SW 1271 (cell line): ENCODE results near the gene OR5H2.
"Not testable (repeated sequence)": the region's sequence is repeated elsewhere in the genome, so short reads cannot be mapped to it uniquely, and the experiment has no call there.

Experiments used
- DNase-seq, 2 experiments: peaks; one replicate each; lab custom pipeline; 2025; lab: John Stamatoyannopoulos, UW

OR5H2 gene

GRCh38 chr3:98282205-98282604 lies at the start of gene OR5H2:
Gene OR5H2, plus strand, starts transcription at chr3:98282505. Its CDS starts 398 bp downstream, at chr3:98282903.
- no peak for DNase-seq

GRCh38 chr3:98233468-98233867 lies 48.8 kb upstream of the OR5H2 start:
- no peak for DNase-seq

DNA sequence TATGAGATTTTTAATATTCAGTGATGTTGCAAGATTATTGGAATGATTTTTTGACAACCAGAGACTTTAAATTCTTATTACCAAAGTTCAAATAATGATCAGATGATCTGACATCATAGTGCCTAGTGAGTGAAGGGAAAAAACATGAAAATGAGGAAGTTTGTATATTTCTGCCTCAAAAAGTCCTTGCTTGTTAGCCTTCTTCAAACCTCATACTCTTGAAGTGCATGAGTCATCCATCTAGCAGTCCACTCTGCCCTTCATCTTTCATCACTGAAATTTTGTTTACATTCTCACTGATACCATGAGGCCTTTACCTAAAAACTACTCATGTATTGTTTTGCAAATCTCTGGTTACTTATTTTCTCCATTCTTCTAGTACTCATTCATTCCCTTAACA lies 42.2 kb upstream of the OR5H2 start:
- no peak for DNase-seq

DNA sequence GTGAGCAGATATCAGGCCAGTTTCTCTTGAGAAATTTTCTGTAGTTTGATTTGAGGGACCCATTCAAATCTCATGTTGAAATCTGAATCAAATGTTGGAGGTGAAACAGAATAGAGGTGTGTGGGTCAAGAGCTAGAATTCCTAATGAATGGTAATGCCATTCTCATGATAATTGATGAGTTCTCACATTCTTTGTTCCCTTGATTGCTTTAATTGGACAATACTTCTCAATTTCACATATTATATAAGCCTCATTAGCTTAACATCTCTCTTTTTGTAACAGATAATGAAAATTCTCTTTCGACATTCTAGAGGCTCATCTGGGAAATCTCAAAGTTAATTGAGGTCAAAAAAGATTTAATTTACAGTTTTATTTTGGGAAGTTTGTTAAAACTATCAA lies 40.1 kb upstream of the OR5H2 start:
- no peak for DNase-seq

- DNase-seq: no peak
Measured at GRCh38 chr3:98243843-98244242, 38.5 kb upstream of the OR5H2 start.

- DNase-seq: no peak
Measured at GRCh38 chr3:98246142-98246541, 36.2 kb upstream of the OR5H2 start.

DNA sequence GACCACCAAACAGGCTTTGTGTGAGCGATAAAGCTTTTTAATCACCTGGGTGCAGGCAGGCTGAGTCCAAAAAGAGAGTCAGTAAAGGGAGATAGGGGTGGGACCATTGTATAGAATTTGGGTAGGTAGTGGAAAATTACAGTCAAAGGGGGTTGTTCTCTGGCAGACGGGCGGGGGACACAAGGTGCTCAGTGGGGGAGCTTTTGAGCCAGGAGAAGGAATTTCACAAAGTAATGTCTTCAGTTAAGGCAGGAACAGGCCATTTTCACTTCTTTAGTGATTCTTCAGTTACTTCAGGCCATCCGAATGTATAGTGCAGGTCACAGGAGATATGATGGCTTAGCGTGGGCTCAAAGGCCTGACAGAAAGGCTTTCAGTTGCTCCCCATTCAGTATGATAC lies 26.3 kb upstream of the OR5H2 start:
- not testable (repeated sequence) for DNase-seq

- peak in 1 of 2 experiments; percentile 4 for DNase-seq
Measured at GRCh38 chr3:98259707-98260106, 22.6 kb upstream of the OR5H2 start.

- no peak for DNase-seq
Measured at GRCh38 chr3:98262046-98262445, 20.3 kb upstream of the OR5H2 start.

DNA sequence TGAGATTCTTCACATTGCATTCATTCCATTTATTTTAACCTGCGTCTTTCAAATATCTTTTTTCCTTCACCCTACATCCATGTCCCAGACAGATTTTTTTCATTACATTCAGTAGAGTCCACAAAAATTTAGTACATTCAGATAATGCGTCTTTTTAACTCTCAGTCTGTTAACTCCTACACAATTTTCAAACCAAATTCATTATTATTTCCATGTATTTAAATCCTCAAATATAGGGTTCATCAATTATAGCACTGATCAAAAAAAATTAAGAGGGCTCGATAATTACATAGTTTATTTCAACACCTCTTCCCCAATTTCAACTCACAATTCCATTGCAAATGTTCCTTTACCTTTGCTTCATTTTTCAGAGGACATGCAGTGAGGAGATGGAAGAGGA lies 18.4 kb upstream of the OR5H2 start, which contains the start of gene OR5H6:
Gene OR5H6, plus strand, starts transcription at position 301 of the 400 bp plus-strand sequence. Its CDS starts 89 bp downstream, at position 390.
- DNase-seq: no peak

DNA sequence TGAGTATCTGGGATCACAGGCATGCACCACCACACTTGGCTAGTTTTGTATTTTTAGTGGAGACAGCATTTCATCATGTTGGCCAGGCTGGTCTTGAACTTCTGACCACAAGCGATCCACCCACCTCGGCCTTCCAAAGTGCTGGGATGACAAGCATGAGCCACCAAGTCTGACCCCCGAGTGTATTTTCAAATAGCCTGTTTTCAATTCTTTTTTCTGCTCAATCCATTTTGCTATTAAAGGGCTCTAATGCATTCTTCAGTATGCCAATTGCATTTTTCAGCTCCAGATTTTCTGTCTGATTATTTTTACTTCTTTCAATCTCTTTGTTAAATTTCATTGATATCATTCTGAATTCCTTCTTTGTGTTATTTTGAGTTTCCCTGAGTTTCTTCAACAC lies 12.5 kb upstream of the OR5H2 start:
- no peak for DNase-seq

DNA sequence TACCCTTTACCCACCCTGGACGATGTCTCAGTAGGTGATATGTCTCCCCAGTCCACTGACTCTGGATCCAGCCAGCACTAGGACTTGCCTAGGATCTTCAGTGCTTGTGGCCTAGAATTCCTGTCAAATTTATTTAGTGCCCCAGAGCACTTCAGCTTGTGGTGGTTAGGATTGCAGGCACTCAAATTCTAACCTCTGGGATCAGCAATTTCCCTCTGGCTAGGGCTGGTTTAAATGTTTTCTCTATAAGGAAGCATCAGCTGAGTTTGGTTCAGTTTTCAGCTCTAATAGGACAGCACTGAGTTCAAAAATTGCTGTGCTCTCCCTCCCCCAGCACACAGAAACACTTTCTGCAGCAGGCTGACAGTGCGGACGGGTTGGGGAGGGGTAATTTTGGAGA lies 10.2 kb upstream of the OR5H2 start:
- DNase-seq: no peak

GRCh38 chr3:98274914-98275313 lies 7.4 kb upstream of the OR5H2 start:
- DNase-seq: no peak

GRCh38 chr3:98290916-98291315 lies 8.6 kb downstream of the OR5H2 start:
- DNase-seq: no peak

DNA sequence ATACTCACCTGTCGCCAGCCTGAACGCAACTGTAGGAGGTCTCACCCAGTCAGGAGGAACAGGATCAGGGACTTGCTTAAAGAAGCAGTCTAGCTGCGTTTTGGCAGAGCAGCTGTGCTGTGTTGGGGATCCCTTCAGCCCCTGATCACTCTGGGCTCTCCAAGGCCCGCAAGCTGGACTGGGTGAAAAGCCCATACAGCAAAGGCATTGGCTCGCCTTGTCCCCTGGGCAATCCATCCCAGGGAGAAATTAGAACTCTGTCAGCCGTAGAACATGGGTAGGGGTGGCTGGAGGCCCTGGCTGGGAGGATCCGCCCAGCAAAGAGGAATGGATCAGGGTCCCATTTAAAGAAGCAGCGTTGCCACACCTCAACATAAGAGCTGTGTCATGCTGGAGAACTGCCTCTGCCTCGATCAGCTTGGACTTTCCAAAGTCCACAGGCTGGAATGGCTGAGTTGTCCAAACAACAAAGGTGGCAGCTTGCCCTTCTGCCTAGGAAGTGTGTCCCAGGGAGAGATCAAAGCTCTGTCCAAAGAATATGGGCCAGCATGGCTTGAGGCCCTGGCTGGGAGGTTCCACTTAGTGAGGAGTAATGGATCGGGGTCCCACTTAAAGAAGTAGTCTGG lies 9.1 kb downstream of the OR5H2 start:
- no peak for DNase-seq

DNA sequence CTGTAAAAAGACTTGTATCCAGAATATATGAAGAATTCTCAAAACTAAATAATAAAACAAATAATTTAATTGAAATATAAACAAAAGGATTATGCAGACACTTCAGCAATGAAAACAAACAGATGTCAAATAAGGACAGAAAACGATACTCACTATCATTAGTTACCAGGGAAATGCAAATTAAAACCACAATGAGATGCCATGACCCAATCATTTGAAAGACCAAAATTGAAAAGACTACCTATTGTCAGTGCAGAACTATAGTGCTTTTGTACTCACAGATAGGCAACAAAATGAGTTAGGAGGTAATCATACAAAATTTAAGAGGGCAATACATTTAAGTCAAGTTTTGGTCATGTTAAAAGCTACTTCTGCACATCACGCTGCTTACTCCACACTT lies 39.8 kb downstream of the OR5H2 start:
- no peak for DNase-seq

DNA sequence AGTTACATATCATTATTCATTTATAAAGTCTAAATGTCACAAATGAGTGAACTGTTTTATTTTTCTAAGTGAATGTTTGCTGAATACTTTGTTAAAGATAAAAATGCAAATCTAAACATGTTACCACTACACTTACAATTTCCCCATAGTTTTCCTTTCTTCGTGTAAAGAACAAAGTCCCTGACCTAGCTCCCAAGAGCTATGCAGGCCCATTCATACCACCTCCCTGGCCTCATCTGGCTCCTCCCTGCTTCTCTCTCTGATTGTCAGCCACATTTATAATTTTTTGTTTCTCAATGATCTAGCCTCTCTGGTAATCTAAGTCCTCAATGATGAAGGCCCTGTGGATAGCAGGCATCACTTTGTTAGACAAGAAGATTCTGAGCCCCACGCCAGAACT lies 40.4 kb downstream of the OR5H2 start:
- no peak for DNase-seq

DNA sequence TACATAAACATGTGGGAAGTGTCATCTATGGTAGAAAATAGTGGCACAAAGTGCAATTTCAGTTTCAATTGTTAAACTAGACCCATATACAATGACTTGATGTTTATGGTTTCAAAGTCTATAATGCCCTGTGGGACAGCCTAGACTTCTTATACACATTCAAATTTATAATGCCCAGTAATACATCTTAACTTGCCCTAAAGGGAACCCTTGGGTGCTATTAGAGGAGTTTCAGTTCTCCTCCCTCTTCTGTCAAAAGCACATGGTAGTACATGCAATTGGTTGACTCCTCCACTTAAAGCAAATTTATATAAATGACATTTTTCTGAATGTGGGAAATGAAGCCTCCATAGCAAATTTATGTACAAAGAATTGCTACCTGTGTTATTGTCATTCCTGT lies 41.1 kb downstream of the OR5H2 start:
- no peak for DNase-seq

DNA sequence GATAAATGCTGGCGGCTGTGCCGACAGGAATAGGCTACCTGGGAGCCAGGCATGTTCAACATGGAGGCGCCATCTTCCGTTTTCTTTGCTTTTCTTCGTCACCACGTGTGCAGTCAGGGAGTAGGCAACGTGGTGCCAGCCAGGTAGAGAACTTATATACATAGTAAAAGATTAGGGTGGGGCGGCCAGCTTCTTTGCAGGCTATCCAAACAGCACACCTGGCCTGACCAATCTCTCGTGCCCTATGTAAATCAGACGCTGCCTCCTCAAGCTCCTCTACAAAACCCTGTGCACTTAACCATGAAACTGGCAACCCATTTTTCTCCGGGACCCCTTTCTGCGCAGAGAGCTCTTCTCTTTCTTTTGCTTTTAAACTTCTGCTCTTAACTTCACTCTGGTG lies 42.8 kb downstream of the OR5H2 start:
- no peak for DNase-seq

- DNase-seq: no peak
Measured at GRCh38 chr3:98326105-98326893, 44.0 kb downstream of the OR5H2 start.

DNA sequence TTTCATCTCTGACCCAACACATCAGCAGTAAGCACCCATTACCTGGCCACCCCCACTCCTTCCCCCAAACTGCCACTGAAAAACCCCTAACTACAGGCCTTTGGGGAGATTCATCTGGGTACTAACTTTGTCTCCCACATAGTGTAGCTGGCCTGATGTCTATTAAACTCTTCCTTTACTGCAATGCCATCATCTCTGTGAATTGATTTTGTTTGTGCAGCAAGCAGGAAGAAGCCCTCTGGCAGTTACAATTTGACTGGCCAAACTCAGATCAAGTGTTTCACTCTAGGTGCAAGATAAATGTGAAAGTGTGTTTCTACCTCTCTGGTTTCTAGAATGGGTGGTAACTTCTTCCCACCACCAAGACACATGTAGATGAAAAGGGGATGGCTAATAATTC lies 44.6 kb downstream of the OR5H2 start:
- no peak for DNase-seq

DNA sequence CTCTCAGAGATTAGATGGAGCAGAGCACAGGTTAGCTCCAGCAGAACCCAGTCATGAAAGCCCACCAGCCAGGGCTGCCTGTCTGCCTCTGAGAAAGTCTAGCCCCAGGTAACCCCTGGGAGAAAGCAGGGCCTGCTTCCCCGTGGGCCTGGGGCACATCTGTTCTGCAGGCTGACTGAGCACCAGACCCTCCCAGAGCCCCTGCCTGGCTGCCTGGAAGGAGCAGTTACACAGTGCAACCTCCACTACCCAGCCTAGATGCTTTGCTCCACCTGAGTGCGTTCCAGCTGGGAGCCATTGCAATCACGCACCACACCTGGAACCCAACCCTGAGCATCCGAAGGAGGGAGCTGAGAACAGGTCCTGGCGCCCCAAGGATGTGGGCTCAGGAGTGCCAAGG lies 46.6 kb downstream of the OR5H2 start:
- DNase-seq: no peak

DNA sequence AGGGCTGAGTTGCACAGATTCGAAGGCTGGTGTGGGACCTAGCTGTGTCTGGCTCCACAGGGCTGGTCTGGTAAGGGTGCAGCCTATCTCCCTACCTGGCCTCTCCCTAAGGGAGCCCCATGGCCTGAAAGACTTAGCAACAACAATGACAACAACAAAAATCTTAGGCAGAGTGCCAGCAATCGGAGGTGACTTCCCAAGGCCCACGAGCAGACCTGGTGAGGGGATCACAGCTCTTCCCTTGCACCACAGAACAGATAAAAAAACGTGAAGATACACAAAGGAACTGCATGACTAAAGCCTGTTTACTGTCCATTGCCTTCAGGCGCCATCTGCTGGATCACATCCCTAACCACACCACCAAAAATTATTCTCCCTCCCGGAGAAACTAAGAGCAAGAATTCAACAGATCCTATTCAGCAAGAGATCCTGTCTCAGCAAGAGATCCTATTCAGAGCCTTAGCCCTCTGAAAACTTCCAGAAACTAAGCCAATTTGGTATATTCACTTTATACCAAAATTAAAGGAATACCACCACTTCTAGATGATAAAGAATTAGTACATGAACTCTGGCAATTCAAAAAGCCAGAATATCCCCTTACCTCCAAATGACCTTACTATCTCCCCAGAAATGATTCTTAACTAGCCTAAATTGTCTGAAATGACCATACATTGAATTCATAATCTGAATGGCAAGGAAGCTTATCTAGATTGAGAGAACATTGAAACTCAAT lies 47.3 kb downstream of the OR5H2 start:
- peak in 1 of 2 experiments; percentile 46 for DNase-seq
